Measurements from ENCODE around the gene CSRP3.
"Not testable (repeated sequence)": the region's sequence is repeated elsewhere in the genome, so short reads cannot be mapped to it uniquely, and the experiment has no call there.

Gene CSRP3

GRCh38 chr11:19160847-19161246 is 40.9 kb downstream of the CSRP3 start:
- DNase-seq (ENCODE audit: low spot score in 2 of 2) (no peak), ATAC-seq (ENCODE audit: low read depth) (no peak)
- Mint-ChIP-seq H3K36me3 (peaks cover 32% of the 10 kb centered on the region), H3K27me3 (no peaks in the 10 kb centered on the region), H3K9me3 (no peaks in the 10 kb centered on the region), H3K27ac (no peak overlapping the region), H3K4me1 (no peaks in the 10 kb centered on the region), H3K4me3 (no peak overlapping the region)

- no peaks in the 10 kb centered on the region for H3K4me1 Mint-ChIP-seq
- H3K9me3 Mint-ChIP-seq: no peaks in the 10 kb centered on the region
- no peak overlapping the region for H3K27ac Mint-ChIP-seq
- H3K4me3 Mint-ChIP-seq: no peak overlapping the region
- ATAC-seq (ENCODE audit: low read depth) (no peak), DNase-seq (ENCODE audit: low spot score in 2 of 2) (no peak)
- no peaks in the 10 kb centered on the region for H3K27me3 Mint-ChIP-seq
- peaks cover 36% of the 10 kb centered on the region for H3K36me3 Mint-ChIP-seq
These were observed 44.9 kb downstream of the CSRP3 start for GRCh38 chr11:19156892-19157291.

- H3K9me3 Mint-ChIP-seq: no peaks in the 10 kb centered on the region
- H3K4me3 Mint-ChIP-seq: no peak overlapping the region
- no peak for ATAC-seq (ENCODE audit: low read depth)
- H3K36me3 Mint-ChIP-seq: peaks cover 12% of the 10 kb centered on the region
- no peak for DNase-seq (ENCODE audit: low spot score in 2 of 2)
- no peaks in the 10 kb centered on the region for H3K4me1 Mint-ChIP-seq
- H3K27me3 Mint-ChIP-seq: no peaks in the 10 kb centered on the region
- no peak overlapping the region for H3K27ac Mint-ChIP-seq
These were observed 56.5 kb downstream of the CSRP3 start for GRCh38 chr11:19145319-19145718.

- peaks cover 14% of the 10 kb centered on the region for H3K36me3 Mint-ChIP-seq
- ATAC-seq (ENCODE audit: low read depth); H3K4me3 Mint-ChIP-seq; H3K4me1 Mint-ChIP-seq; H3K27ac Mint-ChIP-seq; DNase-seq (ENCODE audit: low spot score in 2 of 2); H3K27me3 Mint-ChIP-seq; H3K9me3 Mint-ChIP-seq: not testable (repeated sequence)
These were observed 64.9 kb downstream of the CSRP3 start for GRCh38 chr11:19136884-19137283.

GRCh38 chr11:19134004-19134403 is 67.8 kb downstream of the CSRP3 start:
- H3K27ac Mint-ChIP-seq: no peak overlapping the region
- DNase-seq (ENCODE audit: low spot score in 2 of 2) (no peak), ATAC-seq (ENCODE audit: low read depth) (no peak)
- peaks cover 28% of the 10 kb centered on the region for H3K36me3 Mint-ChIP-seq
- peaks cover 6% of the 10 kb centered on the region for H3K9me3 Mint-ChIP-seq
- no peak overlapping the region for H3K4me3 Mint-ChIP-seq
- no peaks in the 10 kb centered on the region for H3K4me1 Mint-ChIP-seq
- H3K27me3 Mint-ChIP-seq: no peaks in the 10 kb centered on the region

Data from memory B cell (primary cell).